ENCODE data around the gene SQOR.

SQOR gene

DNA sequence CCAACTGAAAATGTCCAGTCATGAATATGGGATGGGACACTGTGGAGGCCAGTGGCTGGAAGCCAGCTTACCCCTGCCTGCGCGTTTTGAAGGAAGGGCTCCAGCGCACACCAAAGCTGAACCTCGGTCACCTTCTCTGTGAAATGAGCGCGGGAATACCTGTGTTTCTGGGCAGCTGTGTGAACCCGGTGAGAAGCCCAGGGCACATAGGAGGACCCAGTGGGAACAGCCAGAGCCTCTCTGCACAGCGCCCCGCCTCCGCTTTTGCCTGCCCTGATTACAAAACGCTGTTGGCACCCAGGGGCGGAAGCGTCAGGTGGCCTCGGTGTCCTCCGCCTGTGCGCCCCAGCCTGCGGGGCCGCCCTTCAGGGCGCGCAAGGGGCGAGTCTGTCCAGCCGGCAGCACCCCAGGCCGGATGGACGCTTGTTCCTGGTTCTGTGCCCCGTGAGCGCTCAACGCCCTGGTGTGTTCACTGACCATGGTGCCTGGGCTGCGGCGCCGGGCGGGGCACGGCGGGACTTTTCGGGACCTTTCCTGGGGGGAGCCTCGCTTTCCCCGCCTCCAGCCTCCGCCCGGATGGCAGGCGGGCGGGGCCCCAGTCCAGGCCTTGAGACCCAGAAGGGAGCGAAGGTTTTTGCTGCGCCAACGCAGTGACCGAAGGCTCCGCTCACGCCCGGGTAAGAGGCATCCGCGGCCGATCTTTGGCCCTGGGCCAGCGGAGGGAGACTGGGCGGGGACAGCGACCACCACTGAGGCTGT, at the start of gene SQOR:
Gene SQOR (plus strand): TSS at position 598 of the 759 bp plus-strand sequence. CDS start 23,895 bp downstream, outside the sequence.
- DNase-seq (ENCODE audit: low read depth), result peak; percentile 60

DNA sequence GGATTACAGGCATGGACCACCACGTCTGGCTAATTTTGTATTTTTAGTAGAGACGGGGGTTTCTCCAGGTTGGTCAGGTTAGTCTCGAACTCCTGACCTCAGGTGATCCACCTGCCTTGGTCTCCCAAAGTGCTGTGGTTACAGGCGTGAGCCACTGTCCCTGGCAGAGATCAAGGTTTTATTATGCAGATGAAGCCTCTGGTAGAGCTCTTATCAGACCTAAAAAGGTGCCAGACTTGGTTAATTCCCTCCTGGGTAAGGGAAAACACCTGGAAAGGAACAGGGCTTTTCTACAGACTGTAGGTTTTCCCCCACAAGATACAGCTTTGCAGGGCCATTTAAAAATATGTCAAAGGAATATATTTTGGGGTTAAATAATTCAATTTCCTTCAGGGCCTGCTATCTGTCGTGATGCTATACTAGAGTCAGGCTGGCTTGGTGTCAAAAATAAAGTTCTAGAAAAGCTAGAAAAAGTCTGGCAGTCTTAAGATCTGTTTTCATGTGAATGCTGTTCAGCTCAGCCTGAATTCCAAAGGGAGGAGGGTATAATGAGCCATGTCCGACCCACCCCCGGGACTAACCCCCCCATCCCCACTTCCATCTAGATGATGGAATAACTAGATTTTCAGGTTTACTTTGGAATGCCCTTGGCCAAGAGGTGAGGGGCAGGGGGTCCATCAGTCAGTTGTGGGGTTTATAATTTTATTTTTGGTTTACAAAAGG, 49.6 kb upstream of the SQOR start:
- no peak for DNase-seq (ENCODE audit: low read depth)

DNA sequence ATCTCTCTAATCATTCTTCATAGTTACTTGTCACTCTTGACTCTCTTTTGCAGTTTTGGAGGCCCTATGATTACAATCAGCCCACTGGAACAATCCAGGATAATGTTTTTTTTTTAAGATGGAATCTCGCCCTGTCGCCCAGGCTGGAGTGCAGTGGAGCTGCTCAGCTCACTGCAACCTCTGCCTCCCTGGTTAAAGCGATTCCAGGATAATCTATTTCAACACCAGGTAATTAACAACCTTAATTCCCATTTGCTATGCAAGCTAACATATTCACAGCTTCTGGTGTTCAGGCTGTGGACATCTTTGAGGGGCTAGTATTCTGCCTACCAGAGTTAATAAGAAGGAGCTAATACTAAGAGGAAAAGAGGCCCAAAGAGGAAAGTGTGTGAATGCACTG, 48.7 kb upstream of the SQOR start:
- DNase-seq (ENCODE audit: low read depth), result no peak

DNA sequence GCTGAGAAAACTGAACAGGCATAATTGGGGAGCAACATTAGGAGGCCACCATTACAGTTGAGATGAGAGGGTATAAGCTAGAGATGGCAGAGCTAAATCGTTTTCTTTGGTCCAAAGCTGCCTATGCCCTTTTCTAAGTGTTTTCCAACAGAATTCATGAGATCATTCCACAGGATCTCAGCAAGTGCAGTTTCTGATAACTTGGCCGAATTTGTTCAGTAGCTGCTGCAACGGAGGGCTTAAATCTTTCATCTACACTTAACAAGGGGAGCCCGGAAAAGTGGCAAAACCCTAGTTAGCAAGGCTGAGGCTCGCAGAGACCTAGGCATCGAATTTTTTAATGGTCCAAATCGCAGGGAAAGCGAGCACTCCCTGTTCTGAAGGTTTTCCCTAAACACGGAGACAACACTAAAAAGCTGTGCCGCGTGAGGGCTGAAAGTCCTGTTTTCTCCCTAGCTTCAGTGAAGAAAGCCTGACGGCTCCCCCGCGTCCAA, 48.2 kb upstream of the SQOR start:
- DNase-seq (ENCODE audit: low read depth), result no peak

DNA sequence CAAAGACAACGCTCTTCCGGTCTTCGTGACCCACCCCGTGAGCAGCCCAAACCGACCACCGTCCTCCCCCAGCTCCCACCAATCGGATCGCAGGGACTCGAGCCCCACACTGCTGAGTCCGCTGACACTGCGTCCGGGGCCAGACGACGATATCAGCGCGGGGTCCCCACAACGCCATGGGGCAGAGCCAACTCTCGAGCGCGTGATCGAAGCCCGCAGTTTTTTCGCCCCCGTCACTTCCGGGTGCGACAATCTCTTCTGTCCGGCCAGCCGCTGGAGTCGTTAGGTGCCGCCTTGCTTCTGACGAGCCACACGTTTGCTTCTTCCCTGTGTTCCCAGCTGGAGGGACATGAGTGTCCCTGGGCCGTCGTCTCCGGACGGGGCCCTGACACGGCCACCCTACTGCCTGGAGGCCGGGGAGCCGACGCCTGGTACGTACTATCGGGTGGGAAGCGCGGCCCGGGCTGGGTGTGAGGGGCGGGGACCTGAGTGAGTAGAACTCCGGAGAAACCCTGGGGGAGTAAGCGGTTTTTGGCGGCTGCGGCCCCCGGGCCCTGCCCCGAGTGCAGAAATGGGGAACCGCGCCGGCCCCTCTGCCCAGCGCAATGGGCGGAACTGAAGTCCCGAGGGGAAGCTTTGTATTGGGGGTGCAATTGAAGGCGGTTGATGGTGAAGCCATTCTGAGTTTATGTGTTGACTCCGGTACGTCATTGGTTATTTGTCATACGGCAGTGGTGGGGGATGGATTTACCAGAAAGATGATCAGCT, 47.5 kb upstream of the SQOR start, which contains the start of gene BLOC1S6:
Gene BLOC1S6 (plus strand): TSS at position 285 of the 768 bp plus-strand sequence. CDS start 65 bp downstream, at position 350.
- DNase-seq (ENCODE audit: low read depth), result peak; percentile 82

DNA sequence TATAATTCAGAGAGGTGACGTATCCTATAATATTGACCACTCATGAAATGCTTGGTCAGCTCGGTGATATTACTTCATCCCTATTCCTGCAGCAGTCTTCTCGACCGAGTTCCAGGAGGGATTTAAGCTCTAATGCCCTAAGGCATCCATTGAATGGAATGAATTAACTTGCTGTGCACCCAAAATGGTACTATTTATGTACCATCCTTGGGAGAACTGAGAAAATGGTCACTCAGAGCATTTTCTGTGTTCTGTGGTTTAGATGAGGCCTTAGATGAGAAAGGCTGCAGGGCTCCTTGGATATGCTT, 47.0 kb upstream of the SQOR start:
- DNase-seq (ENCODE audit: low read depth), result no peak

DNA sequence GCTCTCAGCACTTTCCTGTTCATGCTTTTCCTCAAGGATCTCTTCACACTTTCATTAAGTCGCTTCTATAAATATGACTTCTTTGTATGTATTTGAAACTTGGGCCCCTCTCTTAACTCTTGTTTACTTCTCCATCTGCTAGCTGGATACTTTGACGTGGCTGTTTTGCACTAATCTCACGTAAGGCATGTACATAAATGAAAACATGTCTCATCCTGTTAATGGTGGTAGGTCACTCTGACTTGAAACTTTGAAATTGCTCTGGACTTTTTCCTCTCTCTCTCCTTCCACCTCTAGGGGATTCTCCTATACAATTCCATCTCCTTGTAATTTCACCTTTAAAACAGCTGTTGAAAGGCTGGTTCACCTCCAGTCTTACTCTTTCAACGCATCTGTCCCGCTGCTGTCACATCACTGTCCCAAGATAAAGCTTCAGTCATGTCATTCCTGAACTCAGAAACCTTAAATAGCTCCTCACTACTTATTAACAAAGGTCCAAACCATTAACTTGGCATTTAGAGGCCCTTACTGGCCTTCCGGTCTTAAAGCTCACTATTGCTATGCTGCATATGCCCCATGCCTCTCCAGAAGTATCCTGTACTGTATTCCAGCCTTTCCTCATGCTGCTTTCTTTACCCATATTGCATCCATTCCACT, 46.5 kb upstream of the SQOR start:
- no peak for DNase-seq (ENCODE audit: low read depth)

DNA sequence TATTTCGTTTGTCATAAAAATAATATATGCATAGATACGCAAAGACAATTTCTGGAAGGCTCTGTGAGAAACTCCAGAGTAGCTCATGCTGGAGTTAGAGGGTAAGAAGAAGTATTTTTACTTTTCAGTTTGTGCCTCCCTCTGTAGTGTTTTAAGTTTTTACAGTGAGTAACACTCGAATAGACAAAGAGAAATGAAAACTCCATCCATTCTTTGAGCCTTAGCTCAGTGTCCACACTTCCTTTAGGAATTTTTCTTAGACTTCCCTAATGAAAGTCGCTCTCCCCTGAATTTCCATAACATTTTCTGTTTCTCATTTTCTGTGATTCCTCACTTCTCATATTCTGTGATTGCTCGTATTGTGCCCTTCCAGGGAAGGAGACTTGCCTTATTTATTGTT, 45.6 kb upstream of the SQOR start:
- no peak for DNase-seq (ENCODE audit: low read depth)

DNA sequence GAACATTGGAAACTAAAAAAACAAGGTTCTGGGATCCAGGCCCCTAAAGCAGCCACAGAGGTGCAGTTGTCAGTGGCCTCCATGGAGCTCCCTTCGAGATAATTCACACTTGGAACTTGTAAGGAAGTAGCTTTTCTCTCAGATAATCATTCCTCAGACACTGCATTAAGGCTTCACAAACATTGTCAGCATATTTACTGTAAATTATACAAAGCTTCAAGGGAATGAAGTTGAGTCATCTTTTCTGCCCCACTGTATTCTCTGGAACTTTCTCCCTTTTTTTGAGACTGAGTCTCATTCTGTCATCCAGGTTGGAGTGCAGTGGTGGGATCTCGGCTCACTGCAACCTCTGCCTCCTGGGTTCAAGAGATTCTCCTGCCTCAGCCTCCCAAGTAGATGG, 40.5 kb upstream of the SQOR start:
- DNase-seq (ENCODE audit: low read depth), result no peak

DNA sequence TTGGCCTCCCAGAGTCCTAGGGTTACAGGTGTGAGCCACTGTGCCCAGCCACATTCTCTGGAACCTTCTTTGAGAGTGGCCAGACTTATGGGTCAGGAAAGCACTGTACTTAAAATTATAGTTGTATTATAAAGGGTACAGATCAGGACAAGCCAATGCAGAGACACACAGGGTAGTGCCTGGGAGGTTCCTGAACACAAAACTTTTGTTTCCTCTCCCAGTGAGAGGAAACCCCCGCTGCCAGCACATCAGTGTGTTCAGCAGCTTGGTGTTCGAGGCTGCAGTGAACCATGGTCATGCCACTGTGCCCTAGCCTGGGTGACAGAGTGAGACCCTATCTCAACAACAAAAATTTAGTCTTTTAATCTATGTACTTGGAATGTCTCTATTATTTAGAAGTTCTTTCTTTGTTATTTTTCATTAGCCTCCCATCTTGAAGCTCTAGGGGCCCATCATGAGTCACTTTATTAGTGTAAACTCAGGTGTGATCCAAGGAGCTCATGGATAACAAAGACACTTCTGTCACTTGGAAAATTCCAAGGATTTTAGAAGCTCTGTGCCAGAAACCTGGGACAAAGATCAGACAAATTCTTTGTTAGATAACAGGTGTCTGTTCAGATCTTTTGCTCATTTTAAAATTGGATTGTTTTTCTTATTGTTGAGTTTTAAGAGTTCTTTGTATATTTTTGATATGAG, 39.8 kb upstream of the SQOR start:
- DNase-seq (ENCODE audit: low read depth), result no peak

DNA sequence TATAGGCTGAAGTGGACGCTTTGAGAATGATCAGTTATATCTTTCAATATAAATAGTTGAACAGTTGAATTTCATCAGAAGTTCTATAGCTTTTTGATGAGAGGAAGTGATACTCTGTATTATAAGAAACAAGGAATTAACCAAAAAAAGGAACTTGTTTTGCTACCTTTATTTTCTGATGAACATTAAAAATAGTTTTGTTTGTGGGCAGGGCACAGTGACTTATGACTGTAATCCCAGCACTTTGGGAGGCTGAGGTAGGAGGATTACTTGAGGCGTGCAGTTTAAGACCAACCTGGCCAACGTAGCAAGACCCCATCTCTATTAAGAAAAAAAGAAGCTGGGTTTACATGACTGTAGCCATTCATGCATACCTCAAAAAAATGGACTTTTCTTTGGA, 30.9 kb upstream of the SQOR start:
- no peak for DNase-seq (ENCODE audit: low read depth)

DNA sequence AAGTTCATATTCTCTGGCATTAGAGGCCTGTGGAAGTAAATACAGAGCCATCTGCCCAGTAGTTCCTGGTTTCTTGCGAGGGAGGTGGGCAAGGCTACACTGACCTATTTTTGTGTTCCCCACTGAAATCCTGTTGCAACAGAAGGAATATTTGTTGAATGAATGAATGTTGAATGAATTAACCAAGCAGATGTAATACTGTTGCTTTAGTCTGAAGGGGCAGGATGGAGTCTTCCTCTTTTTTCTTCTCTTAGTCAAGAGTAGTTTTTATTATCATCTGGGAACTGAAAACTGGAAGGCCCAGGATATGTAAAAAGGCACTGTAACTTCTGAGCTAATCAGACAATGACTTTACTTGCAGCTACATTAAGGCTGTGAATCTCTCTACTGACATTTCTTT, 30.5 kb upstream of the SQOR start:
- no peak for DNase-seq (ENCODE audit: low read depth)

DNA sequence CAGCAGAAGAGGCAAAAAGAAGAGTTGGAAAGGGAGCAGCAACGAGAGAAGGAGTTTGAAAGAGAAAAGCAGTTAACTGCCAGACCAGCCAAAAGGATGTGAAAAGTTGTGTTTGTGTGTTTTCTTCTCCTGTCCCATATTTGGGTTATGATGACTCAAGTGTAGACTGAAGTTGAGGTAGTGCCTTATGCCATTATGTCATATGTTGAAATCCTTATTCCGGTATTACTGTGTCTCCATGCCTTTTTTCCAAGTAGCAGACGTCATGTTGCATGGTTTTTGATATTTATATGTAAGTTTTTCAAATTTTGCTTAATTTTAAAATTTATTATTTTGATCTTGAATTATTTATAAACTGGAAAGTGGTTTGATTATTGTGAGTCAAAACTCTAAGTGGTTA, 28.4 kb upstream of the SQOR start:
- DNase-seq (ENCODE audit: low read depth), result no peak

DNA sequence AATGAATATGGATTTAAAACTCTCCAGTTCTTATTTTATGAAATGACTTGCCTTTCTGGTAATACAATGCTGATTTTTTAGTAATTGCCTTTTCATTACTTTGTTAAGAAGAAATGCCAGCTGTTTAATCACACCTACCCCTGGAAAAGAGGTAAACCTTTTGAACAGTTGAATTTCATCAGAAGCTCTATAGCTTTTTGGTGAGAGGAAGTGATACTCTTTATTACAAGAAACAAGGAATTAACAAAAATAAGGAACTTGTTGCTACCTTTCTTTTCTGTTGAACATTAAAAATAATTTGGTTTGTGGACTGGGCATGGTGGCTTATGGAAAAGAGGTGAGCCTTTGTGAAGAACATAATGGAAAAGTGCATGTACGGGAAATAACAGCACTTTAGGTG, 28.0 kb upstream of the SQOR start:
- DNase-seq (ENCODE audit: low read depth), result no peak

DNA sequence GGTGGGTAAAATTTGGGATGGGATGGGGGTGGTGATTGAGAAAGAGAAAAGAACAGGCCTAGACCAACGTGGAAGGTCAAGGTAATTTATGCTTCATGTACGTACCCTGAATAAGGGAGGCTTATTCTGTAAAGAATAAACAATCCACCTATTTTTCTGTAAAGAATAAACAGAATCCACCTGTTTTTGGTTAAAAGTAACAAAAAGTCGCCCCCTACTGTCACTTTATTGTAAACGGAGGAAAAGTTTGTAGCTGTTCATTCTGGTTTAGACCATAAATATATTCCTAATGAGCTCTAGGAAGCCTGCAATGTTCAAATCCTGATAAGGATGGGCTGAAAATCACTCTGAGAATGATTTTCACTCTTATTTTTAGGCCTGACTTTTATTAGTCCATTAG, 23.5 kb upstream of the SQOR start:
- DNase-seq (ENCODE audit: low read depth), result peak; percentile 14

DNA sequence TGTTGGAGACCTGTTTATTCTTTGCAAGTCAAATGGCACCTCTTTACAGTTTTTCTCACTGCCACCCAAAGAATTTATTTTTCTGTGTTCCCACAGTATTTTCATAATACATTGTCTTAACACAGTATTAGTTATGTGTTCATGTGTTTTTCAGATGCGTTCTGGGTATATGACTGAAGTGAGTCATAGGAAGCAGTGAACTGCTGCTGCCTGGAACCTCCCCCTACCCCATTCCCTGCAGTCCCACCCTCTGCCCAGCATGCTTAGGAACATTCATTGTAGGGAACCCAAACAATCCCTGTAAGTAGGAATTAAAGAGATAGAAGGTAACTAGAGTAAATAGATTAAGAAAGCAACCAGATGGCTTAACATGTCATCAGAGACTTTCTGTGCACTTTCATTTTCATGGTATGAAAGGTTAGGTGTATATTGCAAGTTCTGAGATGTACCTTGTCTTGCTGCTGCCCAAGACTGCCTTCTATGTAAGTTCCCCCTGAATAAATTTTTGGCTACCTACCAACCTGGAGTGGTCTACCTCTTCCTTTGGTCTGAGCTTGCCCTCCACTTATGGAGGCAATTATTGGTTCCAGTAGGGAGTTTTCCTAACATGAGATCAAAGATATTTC, 21.9 kb upstream of the SQOR start:
- peak; percentile 20 for DNase-seq (ENCODE audit: low read depth)

DNA sequence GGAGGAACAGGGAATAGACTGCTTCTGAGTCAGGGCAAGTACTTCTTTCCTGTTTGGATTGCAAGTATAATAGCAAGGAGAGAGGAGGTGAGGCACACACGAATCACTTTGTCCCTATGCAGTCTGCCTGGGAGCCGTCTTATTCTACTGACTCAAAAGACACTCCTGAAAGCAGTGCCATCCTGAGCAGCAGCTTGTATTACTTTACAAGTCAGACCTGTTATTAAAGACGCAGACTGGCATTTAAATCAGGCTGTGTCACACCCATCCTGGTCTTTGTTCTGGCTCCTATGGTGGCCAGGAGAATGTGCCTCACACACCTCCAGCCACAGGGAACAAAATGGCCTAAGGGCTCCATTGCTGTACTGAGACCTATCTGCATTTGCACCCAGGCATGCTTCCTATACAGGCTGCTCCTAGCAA, 17.9 kb upstream of the SQOR start:
- no peak for DNase-seq (ENCODE audit: low read depth)

DNA sequence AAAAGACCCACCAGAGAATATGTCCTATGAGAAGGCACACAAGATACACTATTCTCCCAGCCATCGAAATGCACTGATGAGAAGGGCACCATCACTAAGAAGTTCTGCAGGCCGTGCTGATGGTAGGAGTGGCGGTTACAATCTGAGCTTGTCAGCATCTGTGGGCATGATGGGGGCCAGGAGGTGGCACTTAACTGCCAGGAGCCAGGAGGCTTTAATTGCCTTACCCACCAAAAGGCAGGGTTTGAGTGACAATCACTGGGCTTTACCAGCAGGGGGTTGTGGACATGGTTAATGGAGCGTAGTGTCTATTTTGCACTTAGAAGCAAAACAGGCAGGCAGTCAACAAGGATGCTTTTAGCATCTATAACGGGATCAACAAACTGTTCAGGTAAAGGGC, 16.0 kb upstream of the SQOR start:
- DNase-seq (ENCODE audit: low read depth), result no peak

DNA sequence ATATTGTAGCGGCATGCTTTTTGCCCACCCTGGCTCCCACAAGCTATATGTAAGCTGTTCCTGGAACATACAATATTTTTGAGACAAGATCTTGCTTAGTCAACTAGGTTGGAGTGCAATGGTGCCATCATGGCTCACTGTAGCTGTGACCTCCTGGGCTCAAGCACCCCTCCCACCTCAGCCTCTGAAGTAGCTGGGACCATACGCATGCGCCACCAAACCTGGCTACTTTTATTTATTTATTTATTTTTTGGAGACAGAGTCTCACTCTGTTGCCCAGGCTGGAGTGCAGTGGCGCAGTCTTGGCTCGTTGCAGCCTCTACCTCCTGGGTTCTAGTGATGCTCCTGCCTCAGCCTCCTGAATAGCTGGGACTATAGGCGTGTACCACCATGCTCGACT, 6.7 kb upstream of the SQOR start:
- DNase-seq (ENCODE audit: low read depth), result no peak

DNA sequence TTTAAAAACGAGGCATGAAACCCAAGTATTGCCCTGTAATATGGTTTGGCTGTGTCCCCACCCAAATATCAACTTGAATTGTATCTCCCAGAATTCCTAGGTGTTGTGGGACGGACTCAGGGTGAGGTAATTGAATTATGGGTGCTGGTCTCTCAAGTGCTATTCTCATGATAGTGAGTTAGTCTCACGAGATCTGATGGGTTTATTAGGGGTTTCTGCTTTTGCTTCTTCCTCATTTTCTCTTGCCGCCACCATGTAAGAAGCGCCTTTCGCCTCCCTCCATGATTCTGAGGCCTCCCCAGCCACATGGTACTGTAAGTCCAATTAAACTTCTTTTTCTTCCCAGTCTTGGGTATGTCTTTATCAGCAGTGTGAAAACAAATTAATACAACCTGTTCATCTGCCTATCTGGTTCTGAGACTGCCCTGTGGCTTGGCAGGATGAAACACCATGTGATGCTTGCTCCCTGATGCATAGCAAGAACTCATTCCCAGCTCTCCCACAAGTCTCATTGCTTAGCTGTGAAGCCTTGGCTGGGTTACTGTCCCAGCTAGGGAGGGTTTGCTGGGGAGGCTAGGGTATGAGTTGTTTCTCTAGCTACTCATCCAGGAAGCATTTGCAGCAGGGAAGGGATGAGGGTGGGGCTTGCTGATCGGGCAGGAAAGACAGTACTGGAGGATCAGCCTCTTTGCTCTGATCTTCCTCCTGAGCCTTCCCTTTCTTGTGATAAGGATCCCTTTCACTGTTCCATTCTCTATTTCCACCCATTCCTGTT, 3.7 kb upstream of the SQOR start:
- DNase-seq (ENCODE audit: low read depth), result peak; percentile 96
